ENCODE data around the gene XRCC5.
A peak's percentile ranks its signal among the peaks of the same experiment; 100 is the strongest.

Gene XRCC5

GRCh38 chr2:216108967-216109921 is at the start of gene XRCC5:
TSS of gene XRCC5 (plus strand) at chr2:216109348. CDS start at chr2:216109437, 89 bp downstream.
- peak; percentile 84 for ATAC-seq
- TF ChIP-seq CSDC2 (CRISPR knock-in tag; IDR thresholded peaks at IDR 0.05) (no peak), ARNTL (CRISPR knock-in tag; IDR thresholded peaks at IDR 0.05; ENCODE audit: borderline replicate concordance, low read depth) (no peak), ZFP30 (CRISPR knock-in tag; IDR thresholded peaks at IDR 0.05) (no peak), BACH2 (CRISPR knock-in tag; IDR thresholded peaks at IDR 0.05; ENCODE audit: borderline replicate concordance) (no peak), CREB5 (CRISPR knock-in tag; IDR thresholded peaks at IDR 0.05; ENCODE audit: low read depth) (no peak), RARB (CRISPR knock-in tag; IDR thresholded peaks at IDR 0.05) (no peak), TCF4 (CRISPR knock-in tag; IDR thresholded peaks at IDR 0.05; ENCODE audit: borderline replicate concordance) (no peak), OSR1 (CRISPR knock-in tag; IDR thresholded peaks at IDR 0.05) (no peak), ESRRG (CRISPR knock-in tag; IDR thresholded peaks at IDR 0.05) (no peak), PPARA (CRISPR knock-in tag; IDR thresholded peaks at IDR 0.05; ENCODE audit: borderline replicate concordance) (no peak), ZNF70 (CRISPR knock-in tag; IDR thresholded peaks at IDR 0.05) (no peak), CSRNP3 (CRISPR knock-in tag; IDR thresholded peaks at IDR 0.05) (no peak), ISL1 (CRISPR knock-in tag; IDR thresholded peaks at IDR 0.05) (no peak), ZC3H10 (CRISPR knock-in tag; IDR thresholded peaks at IDR 0.05) (no peak), ZNF565 (CRISPR knock-in tag; conservative IDR thresholded peaks at IDR 0.05; ENCODE audit: low read depth) (no peak)
- TF ChIP-seq, protein P1, sequence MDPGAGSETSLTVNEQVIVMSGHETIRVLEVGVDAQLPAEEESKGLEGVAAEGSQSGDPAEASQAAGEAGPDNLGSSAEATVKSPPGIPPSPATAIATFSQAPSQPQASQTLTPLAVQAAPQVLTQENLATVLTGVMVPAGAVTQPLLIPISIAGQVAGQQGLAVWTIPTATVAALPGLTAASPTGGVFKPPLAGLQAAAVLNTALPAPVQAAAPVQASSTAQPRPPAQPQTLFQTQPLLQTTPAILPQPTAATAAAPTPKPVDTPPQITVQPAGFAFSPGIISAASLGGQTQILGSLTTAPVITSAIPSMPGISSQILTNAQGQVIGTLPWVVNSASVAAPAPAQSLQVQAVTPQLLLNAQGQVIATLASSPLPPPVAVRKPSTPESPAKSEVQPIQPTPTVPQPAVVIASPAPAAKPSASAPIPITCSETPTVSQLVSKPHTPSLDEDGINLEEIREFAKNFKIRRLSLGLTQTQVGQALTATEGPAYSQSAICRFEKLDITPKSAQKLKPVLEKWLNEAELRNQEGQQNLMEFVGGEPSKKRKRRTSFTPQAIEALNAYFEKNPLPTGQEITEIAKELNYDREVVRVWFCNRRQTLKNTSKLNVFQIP (CRISPR knock-in tag; IDR thresholded peaks at IDR 0.05; ENCODE audit: borderline replicate concordance, low read depth), result no peak
- TF ChIP-seq, protein P2, sequence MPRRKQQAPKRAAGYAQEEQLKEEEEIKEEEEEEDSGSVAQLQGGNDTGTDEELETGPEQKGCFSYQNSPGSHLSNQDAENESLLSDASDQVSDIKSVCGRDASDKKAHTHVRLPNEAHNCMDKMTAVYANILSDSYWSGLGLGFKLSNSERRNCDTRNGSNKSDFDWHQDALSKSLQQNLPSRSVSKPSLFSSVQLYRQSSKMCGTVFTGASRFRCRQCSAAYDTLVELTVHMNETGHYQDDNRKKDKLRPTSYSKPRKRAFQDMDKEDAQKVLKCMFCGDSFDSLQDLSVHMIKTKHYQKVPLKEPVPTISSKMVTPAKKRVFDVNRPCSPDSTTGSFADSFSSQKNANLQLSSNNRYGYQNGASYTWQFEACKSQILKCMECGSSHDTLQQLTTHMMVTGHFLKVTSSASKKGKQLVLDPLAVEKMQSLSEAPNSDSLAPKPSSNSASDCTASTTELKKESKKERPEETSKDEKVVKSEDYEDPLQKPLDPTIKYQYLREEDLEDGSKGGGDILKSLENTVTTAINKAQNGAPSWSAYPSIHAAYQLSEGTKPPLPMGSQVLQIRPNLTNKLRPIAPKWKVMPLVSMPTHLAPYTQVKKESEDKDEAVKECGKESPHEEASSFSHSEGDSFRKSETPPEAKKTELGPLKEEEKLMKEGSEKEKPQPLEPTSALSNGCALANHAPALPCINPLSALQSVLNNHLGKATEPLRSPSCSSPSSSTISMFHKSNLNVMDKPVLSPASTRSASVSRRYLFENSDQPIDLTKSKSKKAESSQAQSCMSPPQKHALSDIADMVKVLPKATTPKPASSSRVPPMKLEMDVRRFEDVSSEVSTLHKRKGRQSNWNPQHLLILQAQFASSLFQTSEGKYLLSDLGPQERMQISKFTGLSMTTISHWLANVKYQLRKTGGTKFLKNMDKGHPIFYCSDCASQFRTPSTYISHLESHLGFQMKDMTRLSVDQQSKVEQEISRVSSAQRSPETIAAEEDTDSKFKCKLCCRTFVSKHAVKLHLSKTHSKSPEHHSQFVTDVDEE (CRISPR knock-in tag; IDR thresholded peaks at IDR 0.05), result no peak
- TF ChIP-seq, protein P3, sequence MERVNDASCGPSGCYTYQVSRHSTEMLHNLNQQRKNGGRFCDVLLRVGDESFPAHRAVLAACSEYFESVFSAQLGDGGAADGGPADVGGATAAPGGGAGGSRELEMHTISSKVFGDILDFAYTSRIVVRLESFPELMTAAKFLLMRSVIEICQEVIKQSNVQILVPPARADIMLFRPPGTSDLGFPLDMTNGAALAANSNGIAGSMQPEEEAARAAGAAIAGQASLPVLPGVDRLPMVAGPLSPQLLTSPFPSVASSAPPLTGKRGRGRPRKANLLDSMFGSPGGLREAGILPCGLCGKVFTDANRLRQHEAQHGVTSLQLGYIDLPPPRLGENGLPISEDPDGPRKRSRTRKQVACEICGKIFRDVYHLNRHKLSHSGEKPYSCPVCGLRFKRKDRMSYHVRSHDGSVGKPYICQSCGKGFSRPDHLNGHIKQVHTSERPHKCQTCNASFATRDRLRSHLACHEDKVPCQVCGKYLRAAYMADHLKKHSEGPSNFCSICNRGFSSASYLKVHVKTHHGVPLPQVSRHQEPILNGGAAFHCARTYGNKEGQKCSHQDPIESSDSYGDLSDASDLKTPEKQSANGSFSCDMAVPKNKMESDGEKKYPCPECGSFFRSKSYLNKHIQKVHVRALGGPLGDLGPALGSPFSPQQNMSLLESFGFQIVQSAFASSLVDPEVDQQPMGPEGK (CRISPR knock-in tag; IDR thresholded peaks at IDR 0.05; ENCODE audit: borderline replicate concordance), result no peak

DNA sequence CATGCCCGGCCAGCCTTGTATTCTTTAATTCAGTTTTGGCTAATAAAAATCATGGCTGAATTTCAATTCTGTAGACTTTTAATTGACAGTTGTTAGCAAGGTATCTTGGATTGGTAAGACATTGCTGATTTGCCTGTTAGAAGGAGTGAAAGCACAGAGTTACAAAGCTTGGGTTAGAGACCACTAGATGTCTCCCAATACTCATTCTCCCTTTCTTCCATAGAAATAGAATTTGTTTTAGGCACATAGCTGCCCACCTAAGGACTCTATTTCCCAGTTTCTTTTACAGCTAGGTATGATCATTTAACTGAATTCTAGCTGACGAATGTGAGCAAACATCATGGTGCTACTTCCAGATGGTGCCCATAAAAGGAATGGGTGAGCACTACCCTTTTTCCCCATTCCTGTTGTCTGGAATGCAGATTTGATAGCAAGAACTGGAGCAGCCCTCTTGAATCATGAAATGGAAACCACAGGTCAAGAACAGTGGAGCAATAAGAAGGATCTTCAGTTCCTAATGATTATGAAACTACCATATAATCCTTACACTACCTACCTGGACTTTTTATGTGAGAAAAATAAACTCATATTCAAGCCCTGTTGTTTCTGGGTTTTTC is 45.0 kb upstream of the XRCC5 start:
- ATAC-seq, result no peak
- no peak for TF ChIP-seq ARNTL (CRISPR knock-in tag; IDR thresholded peaks at IDR 0.05; ENCODE audit: borderline replicate concordance, low read depth)
- no peak for TF ChIP-seq ZNF565 (CRISPR knock-in tag; conservative IDR thresholded peaks at IDR 0.05; ENCODE audit: low read depth)
- no peak for TF ChIP-seq ZNF70 (CRISPR knock-in tag; IDR thresholded peaks at IDR 0.05)
- no peak for TF ChIP-seq CSDC2 (CRISPR knock-in tag; IDR thresholded peaks at IDR 0.05)
- TF ChIP-seq BACH2 (CRISPR knock-in tag; IDR thresholded peaks at IDR 0.05; ENCODE audit: borderline replicate concordance), result no peak
- TF ChIP-seq, protein P3 (CRISPR knock-in tag; IDR thresholded peaks at IDR 0.05; ENCODE audit: borderline replicate concordance), result no peak
- TF ChIP-seq GLIS3 (CRISPR knock-in tag; IDR thresholded peaks at IDR 0.05), result no peak
- TF ChIP-seq CREB5 (CRISPR knock-in tag; IDR thresholded peaks at IDR 0.05; ENCODE audit: low read depth), result no peak
- TF ChIP-seq RARB (CRISPR knock-in tag; IDR thresholded peaks at IDR 0.05), result no peak
